KMS-11 (cell line): ENCODE data around the gene ARMC2.

Experiments
- H2AFZ ChIP-seq: fragments of 200-600 bp; sonication (generic); 2 replicates; pipeline ENCODE4 v1.6.1; 2016; ENCODE audit warnings: antibody characterized with exemption, mixed run types, low read depth
- H3K27ac ChIP-seq: fragments of 200-600 bp; sonication (generic); 2 replicates; pipeline ENCODE4 v1.6.1; 2016; ENCODE audit warnings: mild to moderate bottlenecking, mixed run types
- H3K27me3 ChIP-seq: fragments of 200-600 bp; sonication (generic); 2 replicates; pipeline ENCODE4 v1.6.1; 2017; ENCODE audit warnings: mild to moderate bottlenecking, low read depth, mixed run types, moderate library complexity; ENCODE audit not compliant: insufficient read depth
- H3K36me3 ChIP-seq: fragments of 200-600 bp; sonication (generic); 2 replicates; pipeline ENCODE4 v1.6.1; 2017; ENCODE audit warnings: mild to moderate bottlenecking, mixed run types; ENCODE audit not compliant: insufficient read depth
- H3K4me1 ChIP-seq: fragments of 200-600 bp; sonication (generic); 2 replicates; pipeline ENCODE4 v1.6.1; 2016; ENCODE audit warnings: mild to moderate bottlenecking, low read depth, mixed run types; ENCODE audit not compliant: poor library complexity, severe bottlenecking
- H3K4me2 ChIP-seq: fragments of 200-600 bp; sonication (generic); 2 replicates; pipeline ENCODE4 v1.7.0; 2016; ENCODE audit warnings: mild to moderate bottlenecking, mixed run types
- H3K4me3 ChIP-seq: fragments of 200-600 bp; sonication (generic); IDR thresholded peaks from 2 replicates; pipeline ENCODE4 v1.6.1; 2017; ENCODE audit warnings: low read depth, low read length, mixed read lengths; ENCODE audit not compliant: insufficient read depth
- H3K79me2 ChIP-seq: fragments of 200-600 bp; sonication (generic); 2 replicates; pipeline ENCODE4 v1.6.1; 2016; ENCODE audit warnings: low read depth, mixed run types; ENCODE audit not compliant: insufficient read depth
- H3K9ac ChIP-seq: fragments of 200-600 bp; sonication (generic); 2 replicates; pipeline ENCODE4 v1.6.1; 2016; ENCODE audit warnings: mild to moderate bottlenecking, mixed run types
- H4K20me1 ChIP-seq: fragments of 200-600 bp; sonication (generic); 2 replicates; pipeline ENCODE4 v1.6.1; 2016; ENCODE audit warnings: mild to moderate bottlenecking, mixed run types; ENCODE audit not compliant: insufficient read depth
- TF ChIP-seq, protein P1 (sequence below): fragments of 200-600 bp; sonication (generic); conservative IDR thresholded peaks from 2 replicates; pipeline ENCODE4 v1.6.1; 2017; ENCODE audit warnings: low read depth, mild to moderate bottlenecking, antibody characterized with exemption, low read length, moderate library complexity, mixed read lengths

ARMC2 gene

DNA sequence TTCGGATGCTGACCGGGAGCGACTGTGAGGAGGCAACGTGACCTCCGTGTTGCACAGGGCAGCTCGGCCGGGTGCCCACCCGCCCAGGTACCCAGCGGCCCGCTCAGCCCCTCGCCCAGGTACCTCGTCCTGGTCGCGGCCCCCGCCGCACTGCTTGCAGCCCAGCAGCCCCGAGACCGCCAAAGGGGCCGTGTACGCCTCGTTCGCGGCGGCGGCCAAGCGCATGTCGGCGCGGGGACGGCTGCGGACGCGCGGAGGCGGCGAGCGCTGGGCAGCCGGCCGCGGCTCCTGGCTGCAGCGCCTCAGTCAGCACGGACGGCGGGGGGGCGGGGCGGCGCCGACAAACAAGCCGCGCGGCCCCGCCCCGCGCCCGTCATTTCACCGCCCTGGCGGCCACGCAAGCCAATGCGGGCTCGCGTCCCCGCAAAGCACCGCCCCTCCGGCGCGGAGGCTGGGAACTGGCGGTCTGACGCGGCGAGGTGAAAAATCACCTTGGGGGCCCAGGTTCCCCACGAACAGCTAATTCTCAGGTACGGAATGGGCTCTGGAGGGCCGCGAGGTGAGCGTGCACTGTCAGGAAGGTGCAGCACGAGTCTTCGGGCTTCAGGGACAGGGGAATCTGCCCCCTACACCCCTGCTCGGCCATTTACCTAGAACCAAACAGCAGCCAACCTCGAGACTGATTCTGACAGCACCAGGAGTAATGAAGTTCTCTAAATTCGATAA lies 161.2 kb downstream of the ARMC2 start:
- Histone ChIP-seq H3K4me2 (peak overlapping the region; percentile 68), H3K4me1 (peaks cover 18% of the 10 kb centered on the region), H2AFZ (peak overlapping the region; percentile 88), H4K20me1 (no peaks in the 10 kb centered on the region), H3K27me3 (no peaks in the 10 kb centered on the region), H3K79me2 (no peaks in the 10 kb centered on the region), H3K36me3 (no peaks in the 10 kb centered on the region), H3K9ac (peak overlapping the region; percentile 57; the same call in 1 of the 2 replicates), H3K4me3 (no peak overlapping the region), H3K27ac (peak overlapping the region; percentile 18; the same call in 1 of the 2 replicates)
- TF ChIP-seq, protein P1, sequence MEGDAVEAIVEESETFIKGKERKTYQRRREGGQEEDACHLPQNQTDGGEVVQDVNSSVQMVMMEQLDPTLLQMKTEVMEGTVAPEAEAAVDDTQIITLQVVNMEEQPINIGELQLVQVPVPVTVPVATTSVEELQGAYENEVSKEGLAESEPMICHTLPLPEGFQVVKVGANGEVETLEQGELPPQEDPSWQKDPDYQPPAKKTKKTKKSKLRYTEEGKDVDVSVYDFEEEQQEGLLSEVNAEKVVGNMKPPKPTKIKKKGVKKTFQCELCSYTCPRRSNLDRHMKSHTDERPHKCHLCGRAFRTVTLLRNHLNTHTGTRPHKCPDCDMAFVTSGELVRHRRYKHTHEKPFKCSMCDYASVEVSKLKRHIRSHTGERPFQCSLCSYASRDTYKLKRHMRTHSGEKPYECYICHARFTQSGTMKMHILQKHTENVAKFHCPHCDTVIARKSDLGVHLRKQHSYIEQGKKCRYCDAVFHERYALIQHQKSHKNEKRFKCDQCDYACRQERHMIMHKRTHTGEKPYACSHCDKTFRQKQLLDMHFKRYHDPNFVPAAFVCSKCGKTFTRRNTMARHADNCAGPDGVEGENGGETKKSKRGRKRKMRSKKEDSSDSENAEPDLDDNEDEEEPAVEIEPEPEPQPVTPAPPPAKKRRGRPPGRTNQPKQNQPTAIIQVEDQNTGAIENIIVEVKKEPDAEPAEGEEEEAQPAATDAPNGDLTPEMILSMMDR: no peak

DNA sequence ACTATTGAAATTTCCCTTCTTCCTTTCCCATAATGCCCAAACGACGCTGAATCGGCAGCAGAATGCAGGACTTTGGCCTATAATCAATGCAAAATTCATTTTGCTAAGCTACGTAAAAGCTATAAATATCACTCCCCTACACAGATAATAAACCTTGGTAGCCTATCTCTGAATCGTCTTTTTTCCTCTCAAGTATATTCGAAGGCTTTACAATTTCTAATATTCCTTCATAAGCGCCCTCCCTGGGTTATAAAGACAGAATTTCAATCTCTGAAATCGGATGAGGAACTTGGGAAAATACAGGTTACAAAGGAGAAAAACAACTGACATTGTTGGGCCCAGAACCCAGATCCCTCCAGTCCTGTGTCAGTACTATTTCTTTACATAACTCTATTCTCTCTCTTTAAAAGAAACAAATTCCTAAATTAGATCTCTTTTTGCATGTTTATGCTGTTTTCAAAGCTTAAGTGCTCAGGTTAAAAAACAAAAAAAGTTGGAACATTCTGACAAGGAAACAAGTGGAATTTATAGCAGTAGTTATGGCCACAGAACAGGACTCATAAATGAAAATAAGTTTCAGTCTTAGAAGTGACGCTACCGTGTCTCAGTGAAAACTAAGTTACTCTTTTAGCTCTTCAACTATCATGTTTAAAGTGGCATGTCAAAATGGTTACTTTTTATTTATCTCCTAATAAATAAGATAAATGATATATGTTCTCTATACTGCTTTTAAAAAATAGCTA lies 161.9 kb downstream of the ARMC2 start:
- Histone ChIP-seq H3K4me2 (peak overlapping the region; percentile 68), H3K4me3 (no peak overlapping the region), H3K9ac (peak overlapping the region; percentile 57; the same call in 1 of the 2 replicates), H3K36me3 (no peaks in the 10 kb centered on the region), H4K20me1 (no peaks in the 10 kb centered on the region), H3K27ac (peak overlapping the region; percentile 18; the same call in 1 of the 2 replicates), H3K79me2 (no peaks in the 10 kb centered on the region), H2AFZ (peak overlapping the region; percentile 77), H3K4me1 (peaks cover 18% of the 10 kb centered on the region), H3K27me3 (no peaks in the 10 kb centered on the region)
- TF ChIP-seq, protein P1: no peak

GRCh38 chr6:109010705-109011102 lies 162.5 kb downstream of the ARMC2 start:
- no peak overlapping the region for H3K4me2 ChIP-seq

GRCh38 chr6:109013656-109014305 lies 165.6 kb downstream of the ARMC2 start:
- peaks cover 9% of the 10 kb centered on the region for H3K4me1 ChIP-seq
- H3K9ac ChIP-seq: no peak overlapping the region
- H3K27me3 ChIP-seq: no peaks in the 10 kb centered on the region
- TF ChIP-seq, protein P1: no peak
- no peak overlapping the region for H3K4me3 ChIP-seq
- no peaks in the 10 kb centered on the region for H3K79me2 ChIP-seq
- no peak overlapping the region for H2AFZ ChIP-seq
- no peaks in the 10 kb centered on the region for H3K36me3 ChIP-seq
- no peak overlapping the region for H3K4me2 ChIP-seq
- no peak overlapping the region for H3K27ac ChIP-seq
- H4K20me1 ChIP-seq: no peaks in the 10 kb centered on the region

More at GRCh38 chr6:109010705-109011102, 162.5 kb downstream of the ARMC2 start:
- Histone ChIP-seq H3K27me3 (no peaks in the 10 kb centered on the region), H2AFZ (no peak overlapping the region), H3K4me1 (peaks cover 18% of the 10 kb centered on the region), H3K27ac (no peak overlapping the region), H3K9ac (no peak overlapping the region), H3K36me3 (no peaks in the 10 kb centered on the region), H3K79me2 (no peaks in the 10 kb centered on the region), H3K4me3 (no peak overlapping the region), H4K20me1 (no peaks in the 10 kb centered on the region)
- TF ChIP-seq, protein P1: no peak
